CD4-positive, alpha-beta T cell treated with Interleukin-6 at 100 ng/mL for 8 hours (primary cell): ENCODE data around the gene GSTA5.
"Not testable (repeated sequence)": the region's sequence is repeated elsewhere in the genome, so short reads cannot be mapped to it uniquely, and the experiment has no call there.

Experiments
- DNase-seq: peaks from one replicate; pipeline ENCODE4 v3.0.0-alpha.2; 2020; ENCODE audit warnings: mixed read lengths, low spot score

GSTA5 gene

DNA sequence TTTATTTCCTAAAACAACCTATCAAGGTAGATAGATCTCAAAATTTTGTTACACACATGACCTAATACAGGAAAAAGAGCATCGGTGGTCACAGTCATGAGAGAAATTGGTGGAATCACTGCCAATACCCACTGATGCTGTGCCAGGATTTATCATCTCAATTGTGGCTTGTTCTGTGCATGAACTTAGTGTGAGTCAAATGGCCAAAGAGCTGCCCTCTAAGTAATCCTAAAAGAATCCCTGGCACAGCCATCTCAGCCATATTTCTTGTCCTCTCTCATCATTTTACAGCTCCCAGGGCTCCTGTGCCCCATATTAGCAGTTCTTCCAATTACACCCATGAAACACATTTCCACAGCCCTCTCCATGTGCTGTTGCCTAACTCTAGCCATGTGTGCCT is 6.1 kb downstream of the GSTA5 start:
- no peak for DNase-seq

DNA sequence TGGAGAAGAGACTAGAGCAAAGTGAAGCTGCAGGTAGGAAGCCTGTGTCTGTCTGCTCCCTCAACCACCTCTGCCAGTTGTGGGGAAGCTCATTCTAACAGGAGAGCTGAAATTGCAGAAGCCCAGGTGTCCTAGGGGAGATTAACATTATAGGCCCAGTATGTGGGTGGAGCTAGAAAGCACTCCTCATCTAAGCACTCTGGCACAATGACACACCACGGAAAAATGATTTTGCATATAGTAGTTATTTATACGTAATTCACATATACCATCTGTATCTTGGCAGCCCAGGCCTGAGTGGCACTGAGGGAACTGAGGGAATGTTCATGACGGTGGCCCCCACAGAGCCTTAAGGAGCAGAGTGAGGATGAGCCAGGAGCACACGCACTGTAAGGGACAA is 9.7 kb downstream of the GSTA5 start:
- DNase-seq = not testable (repeated sequence)

DNA sequence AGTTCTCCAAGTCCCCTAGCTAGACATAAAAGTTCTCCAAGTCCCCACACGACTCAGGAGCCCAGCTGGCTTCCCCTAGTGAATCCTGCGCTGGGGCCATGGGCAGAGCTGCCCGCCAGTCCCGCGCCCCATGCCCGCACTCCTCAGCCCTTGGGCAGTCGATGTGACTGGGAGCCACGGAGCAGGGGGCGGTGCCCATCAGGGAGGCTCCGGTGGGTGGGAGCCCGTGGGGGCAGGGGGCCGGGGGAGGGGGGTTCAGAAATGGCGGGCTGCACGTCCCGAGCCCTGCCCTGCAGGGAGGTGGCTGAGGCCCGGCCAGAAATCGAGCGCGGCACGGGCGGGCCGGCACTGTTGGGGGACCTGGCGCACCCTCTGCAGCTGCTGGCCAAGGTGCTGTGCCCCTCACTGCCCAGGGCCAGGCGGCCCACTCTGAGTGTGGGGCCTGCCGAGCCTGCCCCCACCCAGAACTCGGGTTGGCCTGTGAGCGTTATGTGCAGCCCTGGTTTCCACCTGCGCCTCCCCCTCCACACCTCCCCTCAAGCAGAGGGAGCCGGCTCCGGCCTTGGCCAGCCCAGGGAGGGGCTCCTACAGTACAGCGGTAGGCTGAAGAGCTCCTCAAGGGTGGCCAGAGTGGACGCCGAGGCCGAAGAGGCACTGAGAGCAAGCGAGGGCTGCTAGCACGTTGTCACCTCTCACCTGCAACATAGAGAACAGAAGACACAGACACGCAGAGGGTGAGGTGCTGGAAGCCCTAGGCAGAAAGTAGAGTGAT is 11.4 kb downstream of the GSTA5 start:
- no peak for DNase-seq

DNA sequence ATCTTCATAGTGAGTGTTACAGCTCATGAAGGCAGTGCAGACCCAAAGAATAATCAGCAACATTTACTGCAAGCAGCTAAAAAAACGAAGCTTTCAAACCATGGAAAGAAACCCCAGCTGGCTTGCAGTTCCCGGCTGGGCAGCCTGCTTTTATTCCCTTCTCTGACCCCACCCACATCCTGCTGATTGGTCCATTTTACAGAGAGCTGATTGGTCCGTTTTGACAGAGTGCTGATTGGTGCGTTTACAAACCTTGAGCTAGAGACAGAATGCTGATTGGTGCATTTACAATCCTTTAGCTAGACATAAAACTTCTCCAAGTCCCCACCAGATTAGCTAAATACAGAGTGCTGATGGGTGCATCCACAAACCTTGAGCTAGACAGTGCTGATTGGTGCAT is 12.0 kb downstream of the GSTA5 start:
- not testable (repeated sequence) for DNase-seq

DNA sequence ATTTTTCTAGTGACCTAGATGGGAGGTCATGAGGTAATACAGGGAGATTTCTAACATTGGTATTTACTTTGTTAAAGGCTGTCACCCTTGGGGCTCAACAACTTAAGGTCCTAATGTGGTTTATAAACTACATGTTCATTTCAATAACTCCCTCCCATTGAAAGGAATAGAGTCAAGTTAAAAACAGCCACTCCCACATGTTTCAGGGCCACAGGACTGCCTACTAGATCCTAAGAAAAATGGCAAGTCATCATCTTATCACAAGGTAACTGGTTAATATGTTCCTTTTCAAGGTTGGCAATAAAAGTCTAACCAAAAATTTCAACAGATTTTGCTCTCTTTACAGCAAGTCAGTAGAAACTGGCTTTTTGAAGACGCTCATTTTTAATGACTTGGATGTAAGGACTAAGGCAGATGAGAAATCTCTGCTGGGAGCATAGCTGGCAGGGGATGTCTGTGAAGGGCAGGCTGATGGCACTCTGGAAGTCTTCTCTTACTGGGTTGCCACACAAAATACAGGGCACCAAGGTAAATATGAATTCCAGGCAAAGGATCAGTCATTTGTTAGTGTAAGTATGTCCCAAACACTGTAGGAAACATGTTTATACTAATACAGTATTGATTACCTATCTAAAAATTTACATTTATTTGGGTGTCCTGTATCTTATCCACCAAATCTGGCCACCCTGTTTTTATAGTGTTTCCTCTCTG is 13.4 kb downstream of the GSTA5 start:
- not testable (repeated sequence) for DNase-seq

DNA sequence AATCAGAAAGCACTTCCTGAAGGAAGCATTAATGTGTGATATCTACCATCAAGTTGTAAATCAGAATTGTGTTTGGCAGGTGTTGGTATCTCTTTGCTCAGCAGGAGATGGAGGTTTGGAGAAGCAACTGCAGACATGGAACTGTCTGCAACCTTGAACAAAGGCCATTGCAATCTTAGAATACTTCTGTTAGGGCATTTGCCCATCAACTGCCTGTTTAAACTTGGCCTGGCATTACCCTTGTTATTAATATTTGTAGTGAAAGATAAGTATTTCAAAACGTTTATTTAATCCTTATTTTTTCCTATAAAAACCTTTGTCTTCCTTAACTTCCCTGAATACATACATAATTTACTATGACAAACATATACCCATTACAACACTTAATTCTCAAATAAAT is 14.1 kb downstream of the GSTA5 start:
- DNase-seq = no peak

DNA sequence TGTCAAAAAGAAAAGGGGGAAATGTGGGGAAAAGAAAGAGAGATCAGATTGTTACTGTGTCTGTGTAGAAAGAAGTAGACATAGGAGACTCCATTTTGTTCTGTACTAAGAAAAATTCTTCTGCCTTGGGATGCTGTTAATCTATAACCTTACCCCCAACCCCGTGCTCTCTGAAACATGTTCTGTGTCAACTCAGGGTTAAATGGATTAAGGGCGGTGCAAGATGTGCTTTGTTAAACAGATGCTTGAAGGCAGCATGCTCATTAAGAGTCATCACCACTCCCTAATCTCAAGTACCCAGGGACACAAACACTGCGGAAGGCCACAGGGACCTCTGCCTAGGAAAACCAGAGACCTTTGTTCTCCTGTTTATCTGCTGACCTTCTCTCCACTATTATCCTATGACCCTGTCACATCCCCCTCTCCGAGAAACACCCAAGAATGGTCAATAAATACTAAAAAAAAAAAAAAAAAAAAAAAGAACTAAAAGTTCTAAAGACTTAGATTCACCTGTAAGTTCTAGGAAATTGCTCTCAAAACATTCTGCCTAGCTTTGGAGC is 14.6 kb downstream of the GSTA5 start:
- DNase-seq = not testable (repeated sequence)

DNA sequence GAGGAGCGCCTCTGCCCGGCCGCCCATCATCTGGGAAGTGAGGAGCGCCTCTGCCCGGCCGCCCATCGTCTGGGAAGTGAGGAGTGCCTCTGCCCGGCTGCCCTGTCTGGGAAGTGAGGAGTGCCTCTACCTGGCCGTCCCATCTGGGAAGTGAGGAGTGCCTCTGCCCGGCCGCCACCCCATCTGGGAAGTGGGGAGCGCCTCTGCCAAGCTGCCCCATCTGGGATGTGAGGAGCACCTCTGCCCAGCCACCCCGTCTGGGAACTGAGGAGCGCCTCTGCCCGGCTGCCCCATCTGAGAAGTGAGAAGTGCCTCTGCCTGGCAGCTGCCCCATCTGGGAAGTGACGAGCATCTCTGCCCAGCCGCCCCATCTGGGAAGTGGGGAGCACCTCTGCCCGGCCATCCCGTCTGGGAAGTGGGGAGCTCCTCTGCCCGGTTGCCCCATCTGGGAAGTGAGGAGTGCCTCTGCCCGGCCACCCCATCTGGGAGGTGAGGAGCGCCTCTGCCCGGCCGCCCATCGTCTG is 15.3 kb downstream of the GSTA5 start:
- DNase-seq = not testable (repeated sequence)

DNA sequence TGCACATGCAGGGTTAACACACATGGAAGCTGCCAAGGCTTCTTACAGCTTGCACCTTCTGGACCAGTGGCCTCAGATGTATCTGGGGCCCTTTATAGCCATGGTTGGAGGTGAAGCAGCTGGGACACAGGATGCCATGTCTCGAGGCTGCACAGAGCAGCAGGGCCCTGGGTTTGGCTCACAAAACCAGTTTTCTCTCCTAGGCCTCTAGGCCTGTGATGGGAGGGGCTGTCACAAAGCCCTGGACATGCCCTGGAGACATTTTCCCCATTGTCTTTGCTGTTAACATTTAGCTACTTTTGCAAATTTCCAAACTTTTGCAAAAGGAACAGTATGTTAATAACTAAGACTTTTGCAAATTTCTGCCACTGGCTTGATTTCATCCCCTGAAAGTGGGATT is 18.8 kb downstream of the GSTA5 start:
- no peak for DNase-seq

DNA sequence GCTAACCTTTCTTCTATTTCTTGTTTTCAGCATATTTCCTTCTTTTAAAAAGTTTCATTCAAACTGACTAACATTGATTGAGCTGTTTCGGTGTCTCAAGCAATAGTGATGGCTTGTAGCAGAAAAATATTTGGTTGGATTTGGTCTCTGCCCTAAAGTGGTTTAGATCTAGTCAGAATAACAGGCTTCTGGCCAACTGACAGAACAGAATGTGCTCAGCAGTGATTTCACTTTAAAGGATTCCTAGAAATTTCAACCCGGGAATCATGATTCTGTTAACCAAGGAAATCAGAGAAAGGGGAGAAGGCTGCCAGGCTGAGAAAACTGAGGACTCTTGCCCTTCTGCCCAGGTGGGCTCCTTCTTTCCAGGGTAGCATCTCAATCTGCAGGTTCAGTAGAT is 20.4 kb downstream of the GSTA5 start:
- no peak for DNase-seq

DNA sequence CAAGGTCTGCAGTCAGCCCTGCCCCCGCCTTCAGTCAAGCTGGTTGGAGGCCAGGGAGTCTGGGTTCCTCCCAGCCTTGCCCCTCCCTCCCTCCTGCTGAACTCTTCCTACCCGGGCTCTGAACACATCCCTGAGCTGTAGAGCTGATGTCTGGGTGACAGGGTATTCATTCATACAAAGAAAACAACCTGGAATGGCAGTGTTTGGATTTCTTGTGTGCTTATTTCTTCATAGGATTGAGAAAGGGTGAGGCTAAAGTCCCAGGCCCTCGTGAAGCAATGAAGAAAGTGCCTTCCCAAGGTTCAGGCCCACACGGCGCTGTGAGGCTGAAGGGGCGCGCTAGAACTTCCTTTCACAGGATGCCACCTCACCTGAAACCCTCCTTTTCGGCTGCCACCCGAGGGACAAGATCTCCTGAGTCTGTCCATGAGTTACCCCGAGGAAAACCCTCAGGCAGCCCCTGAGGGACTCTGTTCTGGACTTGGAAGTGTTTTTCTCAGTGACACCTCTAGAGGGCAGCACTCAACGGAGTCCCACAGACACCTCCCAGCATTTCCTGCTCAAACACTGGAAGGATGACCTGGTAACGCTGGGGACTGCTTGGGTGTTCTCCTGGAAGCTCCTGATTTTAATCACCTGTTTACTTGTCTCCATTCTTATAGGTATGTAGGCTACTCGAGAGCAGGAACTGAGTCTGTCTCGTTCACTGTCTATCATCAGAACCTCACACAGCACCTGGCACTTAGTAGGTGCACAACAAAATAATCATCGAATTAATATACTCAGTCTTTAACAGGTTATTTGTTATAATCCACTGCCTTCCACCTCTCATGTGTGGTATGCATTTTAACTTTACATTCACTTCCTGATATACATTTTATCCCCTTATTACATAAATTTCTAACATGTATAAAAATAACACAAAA is 25.2 kb downstream of the GSTA5 start:
- DNase-seq = peak; percentile 26

DNA sequence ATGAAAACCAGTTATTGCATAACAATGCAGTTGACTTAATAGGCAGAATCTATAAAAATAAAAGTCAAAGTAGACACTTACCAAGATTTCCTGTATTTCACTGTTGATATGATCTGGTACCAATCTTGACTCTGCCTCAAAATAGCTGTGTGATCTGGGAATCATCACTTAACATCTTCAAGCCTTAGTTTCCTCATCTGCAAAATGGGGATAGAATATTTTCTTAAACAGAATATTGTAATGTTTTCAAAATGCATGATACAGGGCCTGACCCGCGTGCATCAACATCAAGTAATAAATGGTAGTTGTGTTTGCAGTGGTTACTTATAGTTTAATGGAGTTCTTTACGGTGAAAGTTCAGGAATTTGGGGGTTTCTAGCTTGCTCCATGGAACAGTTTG is 26.1 kb downstream of the GSTA5 start:
- DNase-seq = not testable (repeated sequence)

DNA sequence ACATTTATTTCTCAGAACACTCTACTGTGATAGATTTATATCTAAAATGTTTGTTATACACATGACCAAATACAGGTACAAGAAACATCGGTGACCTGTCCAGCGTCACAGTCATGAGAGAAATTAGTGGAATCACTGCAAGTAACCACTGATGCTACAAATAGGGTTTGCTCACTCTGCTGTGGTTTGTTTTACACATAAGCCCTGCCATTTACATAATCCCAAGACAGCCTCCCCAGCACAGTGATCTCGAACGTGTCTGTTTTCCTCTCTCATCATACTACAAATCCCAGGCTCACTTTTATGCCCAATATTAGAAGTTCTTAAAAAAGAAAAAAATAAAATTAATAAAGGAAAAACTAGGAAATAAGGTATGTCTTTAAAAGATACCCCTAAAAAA is 30.8 kb downstream of the GSTA5 start:
- not testable (repeated sequence) for DNase-seq

DNA sequence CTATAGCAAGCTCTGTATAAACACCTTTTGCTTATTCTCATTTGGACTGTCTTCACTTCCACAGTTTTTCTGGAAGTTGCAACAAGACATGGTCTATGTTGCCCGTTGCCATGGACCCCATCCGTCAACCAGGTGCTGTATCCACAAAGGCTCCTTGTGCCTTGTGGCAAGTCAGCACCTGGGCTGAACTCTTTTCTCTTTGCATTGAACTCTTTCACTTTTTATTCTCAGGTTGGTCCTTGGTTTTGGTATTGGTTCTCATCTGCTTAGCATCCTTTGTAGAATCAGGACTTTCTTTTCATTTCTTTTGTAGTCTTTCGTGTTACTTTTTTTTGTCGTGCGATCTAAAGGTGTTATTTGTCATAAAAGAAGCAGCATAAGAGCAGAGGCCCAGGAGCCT is 32.0 kb downstream of the GSTA5 start:
- DNase-seq = no peak

DNA sequence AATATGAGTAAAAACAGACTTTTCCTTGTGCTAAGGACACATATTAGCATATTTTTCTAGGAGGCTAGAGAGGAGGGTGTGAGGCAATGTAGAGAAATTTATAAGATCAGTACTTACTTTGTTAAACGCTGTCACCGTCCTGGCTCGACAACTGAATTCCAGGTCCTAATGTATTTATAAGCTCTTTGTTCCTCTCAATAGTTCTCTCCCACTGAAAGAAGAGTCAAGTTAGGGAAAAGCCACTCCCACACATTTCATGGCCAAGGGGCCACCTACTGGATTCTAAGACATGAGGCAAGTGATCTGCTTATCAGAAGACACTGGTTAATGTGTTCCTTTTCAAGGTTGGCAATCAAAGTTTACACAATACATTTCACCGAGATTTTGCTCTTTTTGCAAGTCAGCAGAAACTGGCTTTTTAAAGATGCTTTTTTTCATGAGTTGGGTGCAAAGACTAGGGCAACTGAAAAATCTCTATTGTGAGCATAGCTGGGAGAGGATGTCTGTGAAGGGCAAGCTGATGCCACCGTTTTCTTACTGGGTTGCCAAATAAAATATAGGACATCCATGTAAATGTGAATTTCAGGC is 36.9 kb downstream of the GSTA5 start, which contains the start of gene GSTA1:
Gene GSTA1 (minus strand): TSS at position 149 of the 588 bp plus-strand sequence. CDS start 4,549 bp downstream, outside the sequence.
- not testable (repeated sequence) for DNase-seq

DNA sequence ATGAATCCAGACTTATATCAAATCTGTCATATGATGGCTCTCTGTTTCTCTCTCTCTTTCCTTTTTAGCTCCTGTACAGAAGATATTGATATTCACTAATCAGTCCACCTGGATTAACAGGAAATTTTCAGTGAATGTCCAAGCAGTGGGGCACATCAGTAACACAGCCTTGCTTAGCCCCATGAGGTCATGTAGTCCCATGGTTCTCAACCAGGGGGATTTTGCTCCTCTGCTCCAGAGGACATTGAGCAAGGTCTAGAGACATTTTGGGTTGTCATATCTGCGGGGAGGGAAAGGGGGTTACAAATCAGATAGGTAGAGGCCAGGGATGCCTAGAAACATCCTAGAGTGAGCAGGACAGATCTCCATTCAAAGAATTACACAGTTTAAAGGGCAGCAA is 37.8 kb downstream of the GSTA5 start:
- DNase-seq = no peak

DNA sequence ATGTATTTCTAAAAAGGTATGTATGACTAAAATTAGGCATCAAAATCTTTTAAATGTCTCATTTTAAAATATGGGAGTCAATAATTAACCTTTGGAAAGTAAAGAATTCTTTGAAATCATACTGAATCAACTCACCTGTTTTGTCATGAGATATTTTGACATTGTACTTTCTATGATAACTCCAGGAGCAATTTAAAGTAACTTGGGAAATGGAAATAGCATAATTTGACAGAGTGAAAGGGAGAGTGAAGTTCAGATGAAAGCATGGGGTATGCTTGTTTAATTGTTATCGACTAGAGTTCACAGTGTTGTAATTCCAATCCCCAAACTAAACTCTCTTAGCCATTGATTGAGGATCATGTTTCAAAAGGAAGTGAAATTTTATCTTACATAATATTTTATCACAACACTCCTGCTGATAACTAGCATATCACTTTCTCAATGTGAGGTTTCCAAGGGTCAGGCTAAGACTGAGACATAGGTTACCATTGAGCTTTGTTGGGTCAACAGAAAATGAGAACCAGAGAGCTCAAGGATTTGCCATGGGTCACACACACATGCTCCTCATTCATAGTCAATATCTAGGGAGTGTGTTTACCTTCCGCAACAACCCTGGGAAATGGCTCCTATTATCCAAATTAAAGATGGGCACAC is 39.3 kb downstream of the GSTA5 start:
- DNase-seq = no peak

DNA sequence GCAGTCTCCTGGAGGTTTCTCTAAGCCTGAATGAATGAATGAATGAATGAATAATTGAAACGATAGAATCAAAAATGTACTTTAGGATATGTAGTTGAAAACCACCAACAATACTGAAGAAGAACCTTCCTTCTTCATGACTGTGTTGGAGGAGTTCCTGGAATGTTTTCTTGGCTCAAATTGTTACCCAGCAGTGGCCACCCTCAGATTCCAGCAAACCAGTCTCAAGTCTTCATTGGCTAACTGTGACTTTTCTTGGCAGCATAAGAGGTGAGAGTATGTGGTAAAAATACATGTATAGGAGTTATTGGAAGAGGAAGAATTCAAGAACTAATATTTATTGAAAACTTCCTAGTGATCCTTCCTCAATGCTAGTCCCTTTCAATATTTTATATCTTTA is 41.3 kb downstream of the GSTA5 start:
- not testable (repeated sequence) for DNase-seq

DNA sequence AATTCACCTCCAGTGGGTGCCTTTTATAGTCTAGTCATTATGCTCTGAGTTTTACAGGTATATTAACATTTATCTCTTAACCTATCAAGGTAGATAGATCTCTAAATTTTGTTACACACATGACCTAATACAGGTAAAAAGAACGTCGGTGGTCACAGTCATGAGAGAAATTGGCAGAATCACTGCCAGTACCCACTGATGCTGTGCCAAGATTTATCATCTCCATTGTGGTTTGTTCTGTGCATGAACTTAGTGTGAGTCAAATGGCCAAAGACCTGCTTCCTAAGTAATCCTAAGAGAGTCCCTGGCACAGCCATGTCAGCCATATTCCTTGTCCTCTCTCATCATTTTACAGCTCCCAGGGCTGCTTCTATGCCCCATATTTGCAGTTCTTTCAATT is 46.2 kb downstream of the GSTA5 start:
- not testable (repeated sequence) for DNase-seq

DNA sequence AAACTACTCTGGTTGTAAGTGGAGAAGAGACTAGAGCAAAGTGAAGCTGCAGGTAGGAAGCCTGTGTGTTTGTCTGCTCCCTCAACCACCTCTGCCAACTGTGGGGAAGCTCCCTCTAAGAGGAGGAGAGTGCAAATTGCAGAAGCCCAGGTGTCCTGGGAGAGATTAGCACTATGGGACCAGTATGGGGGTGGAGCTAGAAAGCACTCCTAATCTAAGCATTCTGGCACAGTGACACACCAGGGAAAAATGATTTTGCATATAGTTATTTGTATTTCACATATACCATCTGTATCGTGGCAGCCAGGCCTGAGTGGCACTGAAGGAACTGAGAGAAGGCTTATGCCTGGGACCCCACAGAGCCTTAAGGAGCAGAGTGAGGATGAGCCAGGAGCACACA is 49.8 kb downstream of the GSTA5 start:
- no peak for DNase-seq

DNA sequence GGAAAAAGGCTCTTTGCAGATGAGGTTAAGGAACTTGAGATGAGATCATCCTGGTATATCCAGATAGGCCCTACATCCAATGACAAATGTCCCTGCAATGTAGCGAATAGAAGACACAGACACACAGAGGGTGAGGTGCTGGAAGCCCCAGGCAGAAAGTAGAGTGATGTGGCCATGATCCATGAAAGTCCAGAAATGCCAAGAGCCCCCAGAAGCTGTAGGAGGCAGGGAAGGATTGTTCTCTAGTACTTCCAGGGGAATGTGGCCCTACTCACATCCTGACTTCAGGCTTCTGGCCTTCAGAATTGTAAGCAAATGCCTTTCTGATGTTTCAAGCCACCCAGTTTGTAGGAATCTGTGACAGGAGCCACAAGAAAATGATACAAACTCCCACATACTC is 51.0 kb downstream of the GSTA5 start:
- not testable (repeated sequence) for DNase-seq
